Esophagus squamous epithelium (tissue), 5 donors: Measurements from ENCODE around the gene ADORA2A. TPM values are rescaled to one million over a fixed set of nuclear protein-coding genes. Genes with fewer than 3 reads are reported as not detected.

Source experiments
- DNase-seq: peaks from one replicate; lab custom pipeline; 2025; lab: John Stamatoyannopoulos, UW
- H3K27ac ChIP-seq, 4 donors: fragments of 200-600 bp; sonication (generic); one replicate each; pipeline ENCODE4 v1.5.1; 2016 to 2019; ENCODE audit warnings: mild to moderate bottlenecking in 1 of 4
- H3K27me3 ChIP-seq, 4 donors: fragments of 200-600 bp; sonication (generic); 1 replicate in 3 of 4; 2 replicates in 1 of 4; pipeline versions ENCODE4 v1.5.1 to v1.6.0; 2017 to 2021; ENCODE audit warnings: antibody characterized with exemption in 1 of 4
- H3K36me3 ChIP-seq, 3 donors: fragments of 200-600 bp; sonication (generic); one replicate each; pipeline ENCODE4 v1.5.1; 2016 to 2019
- H3K4me1 ChIP-seq, 3 donors: fragments of 200-600 bp; sonication (generic); one replicate each; pipeline ENCODE4 v1.5.1; 2017 to 2019
- H3K4me3 ChIP-seq, 4 donors: fragments of 200-600 bp; sonication (generic); 1 replicate in 3 of 4; 2 replicates in 1 of 4; pipeline ENCODE4 v1.5.1; 2016 to 2019; ENCODE audit warnings: mild to moderate bottlenecking in 2 of 4, moderate library complexity in 1 of 4
- H3K9me3 ChIP-seq, 3 donors: fragments of 200-600 bp; sonication (generic); one replicate each; pipeline ENCODE4 v1.5.1; 2016 to 2019
- CTCF ChIP-seq, 6 experiments: fragments of 450-650 bp in 4 of 6; fragments of 200-600 bp in 2 of 6; sonication (generic) in 2 of 6; IDR thresholded peaks; one replicate each; pipeline ENCODE4 v1.5.1; 2016 to 2019; ENCODE audit warnings: antibody characterized with exemption in 6 of 6, mild to moderate bottlenecking in 4 of 6, moderate library complexity in 4 of 6
- POLR2A ChIP-seq, 4 donors: fragments of 450-650 bp; IDR thresholded peaks; one replicate each; pipeline ENCODE4 v1.6.1; 2017; ENCODE audit warnings: antibody characterized with exemption in 4 of 4, mild to moderate bottlenecking in 4 of 4, moderate library complexity in 3 of 4
- WGBS, 2 donors: methylation state at CpG; one replicate each; pipeline ENCODE4 v1.1.5; 2018; 5-methylcytosine and 5-hydroxymethylcytosine counted together
- intact Hi-C: fragments of 100-400 bp; cut with DNase I; formaldehyde crosslinking; loops from one replicate; pipeline ENCODE4 v1.15.0; 2022
- total RNA-seq, 4 donors: library from RNA; depleted of rRNA; stranded (reverse); fragments of >200 nt; gene quantifications; one replicate each; pipeline ENCODE4 v1.1.0, GENCODE V29; 2016
- donor health status: DM: yes; HTN: yes; CAD: no.

The ADORA2A gene
- total RNA-seq, 4 donors from 2014 or later: 1.0 to 4.0 (median 2.4) TPM

GRCh38 chr22:24413736-24414385 is 13.5 kb upstream of the ADORA2A start:
- H3K36me3 ChIP-seq: peaks cover 8 to 73% (median 16%) of the 10 kb centered on the region in 3 donors
- no peak overlapping the region for H3K4me3 ChIP-seq
- DNase-seq: no peak
- no peaks in the 10 kb centered on the region for H3K27me3 ChIP-seq
- H3K27ac ChIP-seq: no peak overlapping the region
- no peaks in the 10 kb centered on the region for H3K9me3 ChIP-seq
- intact Hi-C loops: no loop called here
- no peak for TF ChIP-seq CTCF (IDR thresholded peaks at IDR 0.05)
- no peak for TF ChIP-seq POLR2A (IDR thresholded peaks at IDR 0.05)
- H3K4me1 ChIP-seq: peaks cover 2 to 6% (median 3%) of the 10 kb centered on the region in 3 donors
- WGBS, 2 donors: 80 to 81% methylated on average over 15 to 17 of the region's 18 CpGs

GRCh38 chr22:24414523-24414922 is 12.9 kb upstream of the ADORA2A start:
- intact Hi-C loops: no loop called here
- peaks cover 8 to 73% (median 16%) of the 10 kb centered on the region in 3 donors for H3K36me3 ChIP-seq
- H3K4me3 ChIP-seq: no peak overlapping the region
- no peak overlapping the region for H3K27ac ChIP-seq
- TF ChIP-seq POLR2A (IDR thresholded peaks at IDR 0.05) (no peak), CTCF (IDR thresholded peaks at IDR 0.05) (no peak)
- H3K27me3 ChIP-seq: no peaks in the 10 kb centered on the region
- no peak for DNase-seq
- peaks cover 6 to 12% (median 8%) of the 10 kb centered on the region in 3 donors for H3K4me1 ChIP-seq
- H3K9me3 ChIP-seq: no peaks in the 10 kb centered on the region
- WGBS, 2 donors: 86% methylated on average over 16 of the region's 21 CpGs; no CpG with 5 or more reads in 1 of the 2 donors

- H3K27me3 ChIP-seq: no peaks in the 10 kb centered on the region
- H3K4me3 ChIP-seq: no peak overlapping the region
- no peak for DNase-seq
- no peak for TF ChIP-seq POLR2A (IDR thresholded peaks at IDR 0.05)
- no peak for TF ChIP-seq CTCF (IDR thresholded peaks at IDR 0.05)
- peaks cover 8 to 73% (median 16%) of the 10 kb centered on the region in 3 donors for H3K36me3 ChIP-seq
- peaks cover 6 to 19% (median 15%) of the 10 kb centered on the region in 3 donors for H3K4me1 ChIP-seq
- intact Hi-C loops: no loop called here
- H3K9me3 ChIP-seq: no peaks in the 10 kb centered on the region
- no peak overlapping the region for H3K27ac ChIP-seq
- WGBS, 2 donors: 76 to 88% methylated on average over 7 to 26 of the region's 26 CpGs
Observed at GRCh38 chr22:24414984-24415945, 12.1 kb upstream of the ADORA2A start.

DNA sequence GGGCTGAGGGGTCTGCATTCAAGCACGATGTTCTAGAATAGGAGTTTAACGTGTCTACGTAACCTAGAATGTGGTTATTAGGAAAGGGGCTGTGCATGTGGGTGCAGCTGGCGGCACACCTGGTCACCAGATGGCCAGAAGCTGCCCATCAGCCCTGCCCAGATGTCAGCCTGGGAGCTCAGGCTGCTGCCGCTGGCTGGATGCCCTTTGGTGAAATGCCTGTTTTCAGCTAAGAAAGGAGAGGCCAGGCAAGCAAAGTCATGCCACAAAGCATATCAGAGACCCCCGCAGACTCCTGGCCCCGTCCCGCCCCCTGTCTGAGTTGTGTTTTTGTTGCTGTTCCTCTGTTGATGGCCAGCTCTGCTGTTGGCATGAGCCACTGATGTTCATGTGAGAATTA is 11.3 kb upstream of the ADORA2A start:
- DNase-seq: no peak
- TF ChIP-seq POLR2A (IDR thresholded peaks at IDR 0.05) (no peak), CTCF (IDR thresholded peaks at IDR 0.05) (no peak)
- Histone ChIP-seq H3K27ac (no peak overlapping the region), H3K4me3 (no peak overlapping the region), H3K36me3 (peaks cover 8 to 73% (median 16%) of the 10 kb centered on the region in 3 donors), H3K9me3 (no peaks in the 10 kb centered on the region), H3K4me1 (peaks cover 6 to 27% (median 18%) of the 10 kb centered on the region in 3 donors), H3K27me3 (no peaks in the 10 kb centered on the region)
- intact Hi-C loops: no loop called here
- WGBS, 2 donors: 90 to 93% methylated on average over 2 to 7 of the region's 8 CpGs
